Endothelial cell of umbilical vein (primary cell): Measurements from ENCODE around the gene C9orf153. TPM values are rescaled to one million over a fixed set of nuclear protein-coding genes. Genes with fewer than 3 reads are reported as not detected.

Experiments
- BruUV-seq: library from RNA; stranded (reverse); fragments of 400-500 nt; replicated peaks from 2 replicates; lab custom pipeline; 2021; lab: Mats Ljungman, UMichigan
- CTCF ChIA-PET: fragments of 300-600, 350-600 bp; sonication (Branson Sonifier 250); formaldehyde crosslinking; loops from one replicate; lab custom pipeline; 2021; ENCODE audit warnings: antibody characterized with exemption, inconsistent platforms; lab: Charles Lee
- POLR2A ChIA-PET: fragments of 300-600, 350-600 bp; sonication (Branson Sonifier 250); formaldehyde crosslinking; loops from one replicate; lab custom pipeline; 2021; ENCODE audit warnings: antibody characterized with exemption, inconsistent platforms; lab: Charles Lee
- DNase-seq: peaks from one replicate; pipeline ENCODE4 v3.0.0-alpha.2; 2011; ENCODE audit warnings: low read depth, low spot score
- FAIRE-seq: peaks from 2 replicates; lab custom pipeline; 2011; peaks lifted over from hg19 to GRCh38; lab: Jason Lieb, UNC
- H2AFZ ChIP-seq: 2 replicates; pipeline ENCODE4 v1.6.0; 2012; ENCODE audit warnings: low read depth, low read length, control low read depth, inconsistent platforms
- H3K27ac ChIP-seq: 2 replicates; pipeline ENCODE4 v1.5.1; 2011; ENCODE audit warnings: low read depth, mild to moderate bottlenecking, control low read depth, low read length, moderate library complexity; ENCODE audit not compliant: insufficient read depth
- H3K27me3 ChIP-seq, 2 experiments: 2 replicates each; pipeline versions ENCODE4 v1.6.0 to v1.6.1; 2011; ENCODE audit warnings: low read length in 2 of 2, mixed read lengths in 1 of 2; ENCODE audit not compliant: control insufficient read depth in 2 of 2, insufficient read depth in 2 of 2
- H3K36me3 ChIP-seq, 2 experiments: 2 replicates in 1 of 2; 3 replicates in 1 of 2; pipeline ENCODE4 v1.5.1; 2011; ENCODE audit warnings: low read length in 2 of 2, mild to moderate bottlenecking in 1 of 2, moderate library complexity in 1 of 2; ENCODE audit not compliant: control insufficient read depth in 2 of 2, insufficient read depth in 2 of 2; ENCODE audit errors: extremely low read depth in 1 of 2
- H3K4me1 ChIP-seq: 3 replicates; pipeline ENCODE4 v1.5.1; 2011; ENCODE audit warnings: mild to moderate bottlenecking, low read length; ENCODE audit not compliant: control insufficient read depth, insufficient read depth; ENCODE audit errors: extremely low read depth
- H3K4me2 ChIP-seq: 2 replicates; pipeline ENCODE4 v1.6.1; 2011; ENCODE audit warnings: low read length, control low read depth, mixed read lengths; ENCODE audit not compliant: insufficient read depth
- H3K4me3 ChIP-seq, 3 experiments: fragments of 200-600 bp in 1 of 3; sonication (generic), shearing (Covaris generic) in 1 of 3; replicated peaks in 1 of 3; 2 replicates each; pipeline ENCODE4 v1.5.1; 2011 to 2016; ENCODE audit warnings: control low read depth in 3 of 3, low read length in 3 of 3, mild to moderate bottlenecking in 2 of 3, inconsistent platforms in 1 of 3, low read depth in 1 of 3, moderate library complexity in 1 of 3; ENCODE audit not compliant: insufficient read depth in 1 of 3
- H3K79me2 ChIP-seq: 2 replicates; pipeline ENCODE4 v1.6.0; 2012; ENCODE audit warnings: low read length, inconsistent platforms; ENCODE audit not compliant: control insufficient read depth, insufficient read depth
- H3K9ac ChIP-seq: replicated peaks from 2 replicates; pipeline ENCODE3; 2011; ENCODE audit warnings: low read length, control low read depth; ENCODE audit not compliant: insufficient read depth; ENCODE audit errors: extremely low read depth
- H3K9me1 ChIP-seq: replicated peaks from 3 replicates; pipeline ENCODE4 v1.6.0; 2011; ENCODE audit warnings: mild to moderate bottlenecking, low read length; ENCODE audit not compliant: control insufficient read depth, insufficient read depth; ENCODE audit errors: extremely low read depth
- H3K9me3 ChIP-seq: replicated peaks from 2 replicates; pipeline ENCODE4 v1.5.1; 2012; ENCODE audit warnings: low read length, inconsistent platforms; ENCODE audit not compliant: control insufficient read depth, insufficient read depth
- H4K20me1 ChIP-seq: replicated peaks from 2 replicates; pipeline ENCODE3; 2011; ENCODE audit warnings: mild to moderate bottlenecking, low read length; ENCODE audit not compliant: control insufficient read depth, insufficient read depth; ENCODE audit errors: extremely low read depth
- CTCF ChIP-seq, 2 donors: IDR thresholded peaks; 1 replicate in 1 of 2; 2 replicates in 1 of 2; pipeline ENCODE4 v1.5.1; 2011; ENCODE audit warnings: low read length in 2 of 2, mild to moderate bottlenecking in 2 of 2, moderate library complexity in 2 of 2, control low read depth in 1 of 2, inconsistent platforms in 1 of 2, low read depth in 1 of 2; ENCODE audit not compliant: insufficient read depth in 1 of 2; ENCODE audit errors: extremely low read depth in 1 of 2
- EZH2 ChIP-seq: IDR thresholded peaks from 2 replicates; pipeline ENCODE4 v1.6.1; 2012; ENCODE audit warnings: borderline replicate concordance, low read depth, mild to moderate bottlenecking, moderate library complexity, low read length, inconsistent platforms; ENCODE audit not compliant: severe bottlenecking
- FOS ChIP-seq: IDR thresholded peaks from 2 replicates; pipeline ENCODE4 v1.6.1; 2011; ENCODE audit warnings: mild to moderate bottlenecking, low read length, moderate library complexity, borderline replicate concordance; ENCODE audit not compliant: insufficient read depth
- GATA2 ChIP-seq: IDR thresholded peaks from 2 replicates; pipeline ENCODE4 v1.7.0; 2011; ENCODE audit warnings: low read depth, mild to moderate bottlenecking, moderate library complexity, mixed read lengths, low read length; ENCODE audit not compliant: insufficient read length, insufficient read depth
- JUN ChIP-seq: IDR thresholded peaks from 2 replicates; pipeline ENCODE4 v1.6.1; 2011; ENCODE audit warnings: borderline replicate concordance, low read depth; ENCODE audit not compliant: insufficient read length, insufficient read depth
- MAX ChIP-seq: IDR thresholded peaks from 2 replicates; pipeline ENCODE4 v1.6.1; 2011; ENCODE audit not compliant: insufficient read depth, insufficient read length
- MYC ChIP-seq: IDR thresholded peaks from one replicate; pipeline ENCODE4 v1.6.1; 2011; ENCODE audit warnings: mild to moderate bottlenecking, low read depth, low read length
- POLR2A ChIP-seq: IDR thresholded peaks from 2 replicates; pipeline ENCODE4 v1.6.1; 2012; ENCODE audit warnings: low read depth, mild to moderate bottlenecking, control low read depth, low read length
- POLR2AphosphoS5 ChIP-seq: IDR thresholded peaks from 2 replicates; pipeline ENCODE4 v1.6.1; 2012; ENCODE audit warnings: low read depth, mild to moderate bottlenecking, control low read depth, low read length, moderate library complexity; ENCODE audit not compliant: insufficient read depth
- dilution Hi-C: fragments of 300-500 bp; cut with MboI; formaldehyde crosslinking; loops from one replicate; pipeline ENCODE4 v1.15.0; 2019; ENCODE audit warnings: low sequenced_read_pairs; ENCODE audit not compliant: extremely low pct_ligation_motif_present
- intact Hi-C: fragments of 100-400 bp; cut with micrococcal nuclease; formaldehyde crosslinking; loops from one replicate; pipeline ENCODE4 v1.10.0; 2022
- polyA plus RNA-seq, 4 experiments: library from polyadenylated mRNA; depleted of rRNA in 3 of 4; stranded (reverse) in 3 of 4; unstranded in 1 of 4; fragments of >200 nt; gene quantifications; 2 replicates each; pipeline versions ENCODE4 v1.2.1 to v1.2.3, GENCODE V29; 2011 to 2012; ENCODE audit warnings: missing spikeins in 1 of 4
- total RNA-seq: library from RNA; stranded (reverse); gene quantifications from 2 replicates; pipeline ENCODE4 v1.2.3, GENCODE V29; 2021

The C9orf153 gene
- total and polyA plus RNA-seq, 2 donors (not counting 3 experiments of a cell fraction or from before 2014, with no cell fraction given), result 0.66 TPM; not detected in 1

GRCh38 chr9:86256653-86257052 lies 2.8 kb downstream of the C9orf153 start:
- H3K9me3 ChIP-seq, result no peaks in the 10 kb centered on the region
- no peak for TF ChIP-seq POLR2A
- no peak overlapping the region for H3K4me2 ChIP-seq
- H3K27me3 ChIP-seq, result no peaks in the 10 kb centered on the region
- no peak overlapping the region for H3K9ac ChIP-seq
- H3K36me3 ChIP-seq, result no peaks in the 10 kb centered on the region
- dilution Hi-C loops (no loop called here), intact Hi-C loops (no loop called here)
- no peaks in the 10 kb centered on the region for H3K9me1 ChIP-seq
- H3K27ac ChIP-seq, result no peak overlapping the region
- BruUV-seq, result no TSS peak
- CTCF ChIA-PET, result interaction anchor here (1.1 to 1.7 kb wide), 4 partner anchors 15 to 63 kb away, joined by 3 to 7 read pairs (median 4); no protein-coding TSS in a partner anchor
- no peak overlapping the region for H2AFZ ChIP-seq
- H3K4me3 ChIP-seq, result no peak overlapping the region
- no peak for FAIRE-seq
- H3K79me2 ChIP-seq, result no peaks in the 10 kb centered on the region
- POLR2A ChIA-PET, result no interaction called here
- no peaks in the 10 kb centered on the region for H3K4me1 ChIP-seq
- no peak for DNase-seq
- no peaks in the 10 kb centered on the region for H4K20me1 ChIP-seq

GRCh38 chr9:86253577-86253976 lies 5.9 kb downstream of the C9orf153 start:
- POLR2A ChIA-PET, result no interaction called here

More at GRCh38 chr9:86253577-86253976, 5.9 kb downstream of the C9orf153 start:
- no peaks in the 10 kb centered on the region for H3K9me3 ChIP-seq
- H3K27ac ChIP-seq, result no peak overlapping the region
- H3K36me3 ChIP-seq, result no peaks in the 10 kb centered on the region
- DNase-seq (no peak), FAIRE-seq (no peak)
- no peaks in the 10 kb centered on the region for H4K20me1 ChIP-seq
- no peak overlapping the region for H3K4me2 ChIP-seq
- intact Hi-C loops, result no loop called here
- BruUV-seq, result no TSS peak
- H3K4me1 ChIP-seq, result no peaks in the 10 kb centered on the region
- CTCF ChIA-PET, result no interaction called here
- H3K9ac ChIP-seq, result no peak overlapping the region
- dilution Hi-C loops, result no loop called here
- no peaks in the 10 kb centered on the region for H3K9me1 ChIP-seq
- no peaks in the 10 kb centered on the region for H3K79me2 ChIP-seq
- TF ChIP-seq POLR2AphosphoS5, result no peak
- no peak for TF ChIP-seq FOS
- no peak for TF ChIP-seq POLR2A
- no peak for TF ChIP-seq MYC
- TF ChIP-seq MAX, result no peak
- no peak for TF ChIP-seq GATA2
- no peak for TF ChIP-seq JUN
- TF ChIP-seq EZH2, result no peak
- TF ChIP-seq CTCF (IDR thresholded peaks at IDR 0.05; ENCODE audit: extremely low read depth in 1 of 2, insufficient read depth in 1 of 2, low read depth in 1 of 2, low read length in 2 of 2), result no peak
- H3K27me3 ChIP-seq, result no peaks in the 10 kb centered on the region
- H2AFZ ChIP-seq, result no peak overlapping the region
- H3K4me3 ChIP-seq, result no peak overlapping the region
